ENCODE measurements around the gene TSPAN9. TPM values are rescaled to one million over a fixed set of nuclear protein-coding genes. Genes with fewer than 3 reads are reported as not detected.
A peak's percentile ranks its signal among the peaks of the same experiment; 100 is the strongest.

TSPAN9 gene
- total RNA-seq, 4 donors from 2014 or later: 15.7 to 32.6 (median 26.2) TPM

DNA sequence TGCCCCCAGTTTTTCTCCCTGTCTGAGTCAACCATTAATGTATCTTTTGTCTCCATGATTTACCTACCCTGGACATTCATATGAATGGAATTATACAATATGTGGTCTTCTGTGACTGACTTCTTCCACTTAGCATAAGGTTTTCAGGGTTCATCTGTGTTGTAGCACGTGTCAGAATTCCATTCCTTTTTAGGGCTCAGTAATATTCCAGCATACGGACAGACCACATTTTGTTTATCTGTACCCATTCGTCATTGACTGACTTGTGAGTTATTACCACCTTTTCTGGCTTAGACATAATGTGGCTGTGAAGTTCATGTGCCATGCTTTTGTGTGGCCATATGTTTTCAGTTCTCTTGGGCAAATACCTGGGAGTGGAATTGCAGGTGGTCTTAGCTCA lies 37.9 kb downstream of the TSPAN9 start:
- Histone ChIP-seq H3K4me1 (peaks cover 0 to 36% (median 10%) of the 10 kb centered on the region in 4 donors), H3K4me3 (no peak overlapping the region), H3K9me3 (no peaks in the 10 kb centered on the region), H3K27ac (no peak overlapping the region), H3K36me3 (no peaks in the 10 kb centered on the region), H3K27me3 (no peaks in the 10 kb centered on the region)
- no peak for DNase-seq (ENCODE audit: low spot score in 2 of 2)
- 95 to 97% methylated on average over 3 of the region's 3 CpGs for WGBS, 2 donors
- TF ChIP-seq POLR2A (IDR thresholded peaks at IDR 0.05) (no peak), EP300 (IDR thresholded peaks at IDR 0.05) (no peak)
- TF ChIP-seq, protein P1, sequence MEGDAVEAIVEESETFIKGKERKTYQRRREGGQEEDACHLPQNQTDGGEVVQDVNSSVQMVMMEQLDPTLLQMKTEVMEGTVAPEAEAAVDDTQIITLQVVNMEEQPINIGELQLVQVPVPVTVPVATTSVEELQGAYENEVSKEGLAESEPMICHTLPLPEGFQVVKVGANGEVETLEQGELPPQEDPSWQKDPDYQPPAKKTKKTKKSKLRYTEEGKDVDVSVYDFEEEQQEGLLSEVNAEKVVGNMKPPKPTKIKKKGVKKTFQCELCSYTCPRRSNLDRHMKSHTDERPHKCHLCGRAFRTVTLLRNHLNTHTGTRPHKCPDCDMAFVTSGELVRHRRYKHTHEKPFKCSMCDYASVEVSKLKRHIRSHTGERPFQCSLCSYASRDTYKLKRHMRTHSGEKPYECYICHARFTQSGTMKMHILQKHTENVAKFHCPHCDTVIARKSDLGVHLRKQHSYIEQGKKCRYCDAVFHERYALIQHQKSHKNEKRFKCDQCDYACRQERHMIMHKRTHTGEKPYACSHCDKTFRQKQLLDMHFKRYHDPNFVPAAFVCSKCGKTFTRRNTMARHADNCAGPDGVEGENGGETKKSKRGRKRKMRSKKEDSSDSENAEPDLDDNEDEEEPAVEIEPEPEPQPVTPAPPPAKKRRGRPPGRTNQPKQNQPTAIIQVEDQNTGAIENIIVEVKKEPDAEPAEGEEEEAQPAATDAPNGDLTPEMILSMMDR (IDR thresholded peaks at IDR 0.05): no peak

DNA sequence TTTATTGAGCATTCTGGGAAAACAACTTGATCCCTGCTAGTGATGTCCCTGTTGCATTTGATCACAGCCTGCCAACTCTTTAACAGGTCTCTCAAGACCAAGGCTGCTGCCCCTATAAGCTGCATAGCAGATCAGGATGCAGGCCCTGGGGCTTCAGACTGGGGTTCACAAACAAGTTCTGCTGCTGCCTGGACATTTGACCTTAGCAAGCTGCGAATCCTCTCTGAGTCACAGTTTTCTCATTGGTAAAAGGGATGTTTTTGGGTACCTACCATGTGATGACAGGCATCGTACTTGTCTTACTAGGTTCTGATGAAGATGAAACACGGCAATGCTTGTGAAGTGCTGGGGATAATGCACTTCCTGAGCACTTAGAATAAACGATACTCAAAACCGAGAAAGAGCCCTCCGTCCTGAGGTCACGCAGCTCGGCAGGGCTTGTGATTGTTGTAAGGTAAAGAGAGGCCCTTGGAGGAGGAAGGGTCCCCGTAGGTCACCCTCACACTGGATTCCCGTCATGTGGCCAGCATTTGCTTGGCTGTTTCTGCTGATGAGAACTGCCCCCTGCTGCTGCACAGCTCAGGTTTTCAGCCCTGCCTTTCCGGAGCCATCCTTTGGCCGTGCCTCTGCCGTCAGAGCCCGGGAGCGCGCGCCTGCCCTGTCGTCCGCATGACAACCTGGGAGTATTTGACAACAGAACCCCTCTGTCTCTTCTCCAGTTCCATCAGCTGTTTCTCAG lies 39.1 kb downstream of the TSPAN9 start:
- peak overlapping the region in 2 of 4 donors; percentile 7 to 70 for H3K27ac ChIP-seq
- no peak for DNase-seq (ENCODE audit: low spot score in 2 of 2)

DNA sequence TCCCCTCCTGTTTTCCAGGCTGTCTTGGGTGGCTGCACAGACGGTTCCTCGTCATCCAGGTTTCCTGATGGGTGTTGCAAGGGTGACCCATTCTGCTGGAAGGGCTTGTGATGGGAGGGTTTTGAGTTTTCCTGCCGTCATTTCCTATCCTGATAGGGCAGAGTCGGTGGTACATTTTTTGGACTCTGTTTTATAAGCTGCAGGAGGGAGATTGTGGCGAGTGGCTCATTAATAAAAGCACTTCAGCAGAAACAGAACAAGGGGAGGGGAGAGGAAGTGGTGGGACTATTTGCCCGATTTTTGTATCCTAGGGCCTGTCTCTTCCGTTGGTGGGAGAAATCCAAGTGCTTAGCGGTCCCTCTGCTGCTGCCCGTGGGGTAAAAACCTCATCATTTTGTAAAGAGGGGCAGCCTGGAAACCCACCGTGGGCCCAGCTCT lies 40.0 kb downstream of the TSPAN9 start:
- Histone ChIP-seq H3K4me3 (no peak overlapping the region), H3K27ac (peak overlapping the region in 2 of 4 donors; percentile 61 to 70), H3K27me3 (no peaks in the 10 kb centered on the region), H3K9me3 (no peaks in the 10 kb centered on the region), H3K36me3 (no peaks in the 10 kb centered on the region), H3K4me1 (peaks cover 0 to 36% (median 13%) of the 10 kb centered on the region in 4 donors)
- 43 to 60% methylated on average over 10 of the region's 10 CpGs for WGBS, 2 donors
- no peak for DNase-seq (ENCODE audit: low spot score in 2 of 2)
- TF ChIP-seq POLR2A (IDR thresholded peaks at IDR 0.05): no peak
- TF ChIP-seq, protein P1 (IDR thresholded peaks at IDR 0.05): no peak
- TF ChIP-seq EP300 (IDR thresholded peaks at IDR 0.05): peak in 1 of 2 donors; percentile 33

More for the DNA sequence above, 39.1 kb downstream of the TSPAN9 start:
- 66 to 69% methylated on average over 19 of the region's 19 CpGs for WGBS, 2 donors
- H3K27me3 ChIP-seq: no peaks in the 10 kb centered on the region
- H3K4me3 ChIP-seq: no peak overlapping the region
- no peaks in the 10 kb centered on the region for H3K9me3 ChIP-seq
- H3K4me1 ChIP-seq: peaks cover 0 to 36% (median 13%) of the 10 kb centered on the region in 4 donors
- TF ChIP-seq EP300 (IDR thresholded peaks at IDR 0.05) (no peak), POLR2A (IDR thresholded peaks at IDR 0.05) (no peak)
- TF ChIP-seq, protein P1 (IDR thresholded peaks at IDR 0.05): no peak
- H3K36me3 ChIP-seq: no peaks in the 10 kb centered on the region

DNA sequence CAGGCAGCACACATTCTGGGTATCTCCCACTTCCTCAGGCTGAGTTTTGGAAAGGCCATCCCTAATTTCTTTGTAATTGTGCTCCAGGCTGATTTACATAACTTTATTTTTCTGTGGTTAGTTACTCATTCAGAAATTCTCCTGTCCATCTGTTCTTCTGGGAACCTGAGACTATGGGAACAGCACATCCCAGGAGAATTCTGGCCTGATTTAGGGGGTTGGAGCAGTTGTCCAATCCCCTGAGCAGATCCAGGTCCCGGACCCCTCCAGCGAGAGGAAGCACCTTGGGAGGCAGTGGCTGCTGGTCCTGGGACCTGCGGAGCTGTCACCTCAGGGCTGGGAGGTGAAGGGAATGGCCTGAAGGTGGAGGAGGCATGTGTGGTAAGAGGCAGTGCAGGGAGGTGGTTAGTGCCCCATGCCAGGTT lies 40.4 kb downstream of the TSPAN9 start:
- DNase-seq (ENCODE audit: low spot score in 2 of 2): no peak
- H3K4me3 ChIP-seq: no peak overlapping the region
- 95% methylated on average over 3 of the region's 3 CpGs for WGBS, 2 donors
- H3K9me3 ChIP-seq: no peaks in the 10 kb centered on the region
- no peaks in the 10 kb centered on the region for H3K36me3 ChIP-seq
- H3K27me3 ChIP-seq: no peaks in the 10 kb centered on the region
- TF ChIP-seq POLR2A (IDR thresholded peaks at IDR 0.05) (no peak), EP300 (IDR thresholded peaks at IDR 0.05) (no peak)
- TF ChIP-seq, protein P1 (IDR thresholded peaks at IDR 0.05): no peak
- H3K4me1 ChIP-seq: peaks cover 0 to 36% (median 13%) of the 10 kb centered on the region in 4 donors
- H3K27ac ChIP-seq: peak overlapping the region in 2 of 4 donors; percentile 61 to 70

DNA sequence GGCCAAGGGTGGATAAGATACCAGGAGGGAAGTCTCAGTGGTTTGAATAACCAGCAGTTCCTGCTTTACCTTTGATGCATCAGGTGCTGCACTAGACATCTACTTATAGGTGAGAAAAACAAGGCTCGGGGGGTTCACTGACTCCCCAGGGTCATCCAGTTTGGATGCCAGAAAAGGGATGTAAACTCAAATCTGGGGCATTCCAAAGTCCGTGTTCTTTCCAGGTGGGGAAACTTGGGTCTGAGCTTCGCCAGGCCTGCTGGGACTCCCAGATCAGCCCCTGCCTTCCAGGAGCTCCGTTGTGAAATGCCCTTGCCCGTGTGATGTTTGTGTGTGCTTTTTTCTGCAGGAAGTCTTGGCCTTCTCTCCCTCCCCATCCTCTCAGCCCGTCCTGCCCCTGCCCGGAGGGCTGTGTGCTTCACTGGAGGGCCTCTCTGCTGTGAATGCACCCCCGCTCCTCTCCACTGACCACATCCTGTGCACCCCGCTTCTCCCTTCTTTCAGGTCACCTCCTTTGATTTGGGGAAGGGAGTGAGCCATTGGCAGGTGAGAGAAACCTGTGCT lies 42.1 kb downstream of the TSPAN9 start:
- DNase-seq (ENCODE audit: low spot score in 2 of 2): no peak
- TF ChIP-seq, protein P1 (IDR thresholded peaks at IDR 0.05): no peak
- TF ChIP-seq POLR2A (IDR thresholded peaks at IDR 0.05) (no peak), EP300 (IDR thresholded peaks at IDR 0.05) (no peak)
- Histone ChIP-seq H3K36me3 (no peaks in the 10 kb centered on the region), H3K4me3 (no peak overlapping the region), H3K4me1 (peaks cover 0 to 43% (median 13%) of the 10 kb centered on the region in 4 donors), H3K27ac (peak overlapping the region in 3 of 4 donors; percentile 20 to 83 (median 42)), H3K9me3 (peaks cover 0 to 9% (median 0%) of the 10 kb centered on the region in 4 donors), H3K27me3 (no peaks in the 10 kb centered on the region)
- 69 to 76% methylated on average over 9 of the region's 9 CpGs for WGBS, 2 donors

All from tibial nerve (tissue), 4 donors.